ENCODE results near the gene SS18L1. TPM values are rescaled to one million over a fixed set of nuclear protein-coding genes. Genes with fewer than 3 reads are reported as not detected.

Gene SS18L1
- total RNA-seq, 1 experiment from 2014 or later, result 29.0 TPM

- ChIA-PET CTCF (interaction anchor here (0.8 to 0.9 kb wide), 2 partner anchors 12 to 131 kb away, joined by 3 read pairs; no protein-coding TSS in a partner anchor), POLR2A (ENCODE audit: unreplicated experiment) (interaction anchor here (0.6 to 1.2 kb wide), 3 partner anchors 14 to 396 kb away, joined by 3 to 7 read pairs (median 4); no protein-coding TSS in a partner anchor)
- H3K27me3 ChIP-seq (ENCODE audit: insufficient read depth, low read depth), result no peaks in the 10 kb centered on the region
- peak overlapping the region; percentile 99 for H3K4me2 ChIP-seq
- no peak overlapping the region; the same call in 1 of the 2 replicates for H2AFZ ChIP-seq
- H3K79me2 ChIP-seq (ENCODE audit: low read depth), result peaks cover 74% of the 10 kb centered on the region
- TF ChIP-seq EZH2 (IDR thresholded peaks at IDR 0.05; ENCODE audit: low read depth) (no peak), CTCF (conservative IDR thresholded peaks at IDR 0.05) (no peak)
- DNase-seq, result no peak
- peaks cover 30% of the 10 kb centered on the region for H3F3A ChIP-seq (ENCODE audit: insufficient read depth, low read depth)
- H4K20me1 ChIP-seq (ENCODE audit: insufficient read depth), result peaks cover 81% of the 10 kb centered on the region
- H3K36me3 ChIP-seq (ENCODE audit: low read depth), result peaks cover 33% of the 10 kb centered on the region
- intact Hi-C loops (cut with micrococcal nuclease; ENCODE audit: unreplicated experiment), result loop anchor here (1.0 to 5.0 kb wide), 4 partner anchors 20 to 215 kb away; partner anchors contain the start of genes LSM14B and OSBPL2
- H3K4me1 ChIP-seq (replicated peaks; ENCODE audit: insufficient read depth), result peaks cover 26% of the 10 kb centered on the region
- H3K4me3 ChIP-seq, result peak overlapping the region; percentile 98
- H3K9me2 ChIP-seq (ENCODE audit: insufficient read depth), result no peaks in the 10 kb centered on the region
- no peaks in the 10 kb centered on the region for H3K9me3 ChIP-seq (ENCODE audit: insufficient read depth, low read depth)
- peak overlapping the region; percentile 42 for H3K27ac ChIP-seq
- no TSS peak for BruUV-seq (replicated peaks)
These were observed 1.1 kb upstream of the SS18L1 start for GRCh38 chr20:62142252-62143080.

- intact Hi-C loops (cut with micrococcal nuclease; ENCODE audit: unreplicated experiment), result loop anchor here (1.0 to 5.0 kb wide), 4 partner anchors 22 to 213 kb away; partner anchors contain the start of genes LSM14B and OSBPL2
These were observed 622 bp downstream of the SS18L1 start for GRCh38 chr20:62143957-62144825.

More at GRCh38 chr20:62143957-62144825, 622 bp downstream of the SS18L1 start:
- ChIA-PET CTCF (no interaction called here), POLR2A (ENCODE audit: unreplicated experiment) (no interaction called here)
- Histone ChIP-seq H3F3A (ENCODE audit: insufficient read depth, low read depth) (peaks cover 13% of the 10 kb centered on the region; the same call in 1 of the 2 replicates), H3K4me1 (replicated peaks; ENCODE audit: insufficient read depth) (peaks cover 26% of the 10 kb centered on the region), H3K9me3 (ENCODE audit: insufficient read depth, low read depth) (no peaks in the 10 kb centered on the region), H3K27ac (no peak overlapping the region), H3K4me3 (peak overlapping the region; percentile 98), H3K9me2 (ENCODE audit: insufficient read depth) (no peaks in the 10 kb centered on the region), H3K27me3 (ENCODE audit: insufficient read depth, low read depth) (no peaks in the 10 kb centered on the region), H3K4me2 (peak overlapping the region; percentile 86), H2AFZ (peak overlapping the region; percentile 89), H3K36me3 (ENCODE audit: low read depth) (peaks cover 15% of the 10 kb centered on the region), H4K20me1 (ENCODE audit: insufficient read depth) (peaks cover 76% of the 10 kb centered on the region), H3K79me2 (ENCODE audit: low read depth) (peaks cover 89% of the 10 kb centered on the region)
- TF ChIP-seq CTCF (conservative IDR thresholded peaks at IDR 0.05) (no peak), EZH2 (IDR thresholded peaks at IDR 0.05; ENCODE audit: low read depth) (no peak)
- BruUV-seq (replicated peaks), result no TSS peak
- peak; percentile 53 to 70 for DNase-seq
